DMS153 treated with DMSO at 0.1 percent for 48 hours (cell line): ENCODE data around the gene APOA5.
A peak's percentile ranks its signal among the peaks of the same experiment; 100 is the strongest.
"Not testable (repeated sequence)": the region's sequence is repeated elsewhere in the genome, so short reads cannot be mapped to it uniquely, and the experiment has no call there.

Experiments
- DNase-seq: peaks from one replicate; lab custom pipeline; 2025; ENCODE audit not compliant: unreplicated experiment; lab: John Stamatoyannopoulos, UW

APOA5 gene, protein sequence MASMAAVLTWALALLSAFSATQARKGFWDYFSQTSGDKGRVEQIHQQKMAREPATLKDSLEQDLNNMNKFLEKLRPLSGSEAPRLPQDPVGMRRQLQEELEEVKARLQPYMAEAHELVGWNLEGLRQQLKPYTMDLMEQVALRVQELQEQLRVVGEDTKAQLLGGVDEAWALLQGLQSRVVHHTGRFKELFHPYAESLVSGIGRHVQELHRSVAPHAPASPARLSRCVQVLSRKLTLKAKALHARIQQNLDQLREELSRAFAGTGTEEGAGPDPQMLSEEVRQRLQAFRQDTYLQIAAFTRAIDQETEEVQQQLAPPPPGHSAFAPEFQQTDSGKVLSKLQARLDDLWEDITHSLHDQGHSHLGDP

GRCh38 chr11:116791813-116792143, at the start of gene APOA5:
Gene APOA5, minus strand, starts transcription at chr11:116791879. Its CDS starts 19 bp downstream, at chr11:116791860.
- DNase-seq: no peak

GRCh38 chr11:116840746-116841296, 49.1 kb upstream of the APOA5 start:
- no peak for DNase-seq

DNA sequence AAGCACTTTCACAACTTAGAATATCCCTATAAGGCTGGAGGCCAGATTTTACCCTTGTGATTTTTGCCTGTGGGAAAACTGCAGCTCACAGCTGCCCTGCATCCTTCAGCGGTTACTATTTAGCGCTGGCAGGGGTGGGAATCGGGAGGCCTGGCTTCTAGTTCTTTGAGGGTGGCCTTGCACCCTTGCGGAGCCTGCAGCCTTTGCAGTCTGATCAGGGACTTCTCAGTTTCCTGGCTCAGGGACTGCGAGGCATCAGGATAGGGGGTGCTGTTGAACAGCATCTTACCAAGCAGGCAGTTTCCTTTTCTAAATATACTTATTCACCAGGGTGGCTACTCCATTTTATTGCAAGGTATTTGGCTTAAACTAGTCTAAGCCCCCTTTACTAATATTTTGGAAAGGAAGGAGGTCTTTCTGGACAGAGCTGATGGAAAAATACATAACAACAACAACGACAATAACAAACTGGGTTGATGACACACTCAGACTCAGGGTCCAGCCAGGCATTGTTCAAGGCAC, 48.6 kb upstream of the APOA5 start:
- DNase-seq: no peak

DNA sequence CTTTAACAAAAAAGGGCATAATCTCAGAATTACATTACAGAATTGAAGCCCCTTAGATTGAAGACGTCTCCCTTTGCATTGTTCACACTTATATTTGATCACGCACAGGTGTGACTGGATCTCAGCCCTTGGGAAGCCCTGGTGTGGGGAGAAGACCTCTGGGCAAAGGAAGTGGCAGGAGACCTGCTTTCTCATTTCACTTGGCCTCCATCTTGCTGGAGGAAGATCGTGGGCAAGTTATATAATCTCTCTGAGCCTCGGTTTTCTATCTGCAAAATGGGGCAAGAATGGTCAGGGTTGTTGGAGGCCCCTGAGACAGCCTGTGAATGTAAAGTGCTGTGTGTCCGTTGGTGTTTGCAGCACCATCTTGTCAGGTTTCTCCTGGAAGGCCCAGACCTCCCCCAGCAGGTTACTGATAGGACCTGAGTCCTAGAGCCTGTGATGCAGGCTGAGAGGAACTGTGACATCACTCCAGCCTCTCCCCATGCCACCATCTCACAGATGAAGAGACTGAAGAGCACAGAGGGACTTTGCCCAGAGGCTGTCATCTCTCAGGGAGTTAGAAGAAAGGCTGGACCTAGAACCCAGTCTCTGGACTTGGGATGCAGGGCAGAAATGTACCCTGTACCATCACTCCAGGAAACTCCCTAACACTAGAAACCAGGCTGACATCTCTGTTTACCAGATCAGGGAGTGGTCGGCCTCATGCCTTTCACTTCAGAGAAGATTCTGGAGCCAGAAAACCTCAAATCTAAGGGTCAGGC, 46.8 kb upstream of the APOA5 start:
- no peak for DNase-seq

DNA sequence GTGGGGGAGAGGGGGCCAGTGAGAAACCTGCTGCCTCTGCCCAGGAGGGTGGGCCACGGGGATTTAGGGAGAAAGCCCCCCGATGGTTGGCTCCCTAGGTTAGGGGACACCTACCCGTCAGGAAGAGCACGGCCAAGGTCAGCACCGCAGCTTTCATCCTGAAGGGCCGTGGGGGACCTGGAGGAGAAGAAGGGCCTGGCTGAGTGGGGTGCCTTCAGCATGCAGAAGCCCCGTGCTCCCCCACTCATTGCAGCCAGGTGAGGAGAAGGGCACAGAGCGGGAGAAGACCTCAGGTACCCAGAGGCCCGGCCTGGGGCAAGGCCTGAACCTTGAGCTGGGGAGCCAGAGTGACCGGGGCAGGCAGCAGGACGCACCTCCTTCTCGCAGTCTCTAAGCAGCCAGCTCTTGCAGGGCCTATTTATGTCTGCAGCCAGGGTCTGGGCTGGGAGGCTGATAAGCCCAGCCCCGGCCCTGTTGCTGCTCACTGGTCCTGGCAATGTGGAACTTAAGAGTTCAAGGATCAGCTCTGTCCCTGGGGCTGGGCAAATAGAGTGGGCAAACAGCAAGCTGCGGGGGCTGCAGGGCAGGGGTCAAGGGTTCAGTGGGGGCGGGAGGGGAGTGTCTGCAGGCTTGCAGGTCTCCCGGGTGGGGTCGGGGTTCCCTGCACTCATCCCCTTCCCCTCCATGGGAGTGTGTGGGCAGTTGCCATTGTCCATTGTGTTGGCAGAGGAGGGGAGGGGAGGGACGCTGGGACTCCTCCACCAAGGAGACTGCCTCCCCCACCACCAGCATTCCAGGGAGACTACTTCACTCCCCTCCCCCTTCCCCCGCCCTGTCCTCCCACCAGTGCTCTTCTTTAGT, 45.8 kb upstream of the APOA5 start, which contains the start of gene APOA1:
APOA1 (minus strand) TSS at position 392 of the 861 bp plus-strand sequence; CDS start at position 157, 235 bp downstream.
- DNase-seq: no peak

DNA sequence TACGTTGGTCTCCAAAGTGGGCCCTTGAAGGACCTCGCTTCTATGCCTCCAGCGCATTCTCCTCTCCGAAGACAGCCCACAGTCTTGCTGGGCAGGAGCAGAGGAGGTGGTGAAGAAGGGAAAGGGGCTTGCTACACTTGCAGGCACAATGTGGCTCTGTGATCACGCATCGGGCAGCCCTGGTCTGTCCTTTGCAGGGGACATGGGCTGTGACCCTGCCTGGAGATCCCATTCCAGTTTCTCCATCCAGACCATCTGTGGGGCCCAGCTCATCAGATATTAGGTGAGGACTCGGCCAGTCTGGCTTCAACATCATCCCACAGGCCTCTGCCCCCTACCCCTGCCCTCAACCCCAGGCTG, 44.9 kb upstream of the APOA5 start:
- no peak for DNase-seq

DNA sequence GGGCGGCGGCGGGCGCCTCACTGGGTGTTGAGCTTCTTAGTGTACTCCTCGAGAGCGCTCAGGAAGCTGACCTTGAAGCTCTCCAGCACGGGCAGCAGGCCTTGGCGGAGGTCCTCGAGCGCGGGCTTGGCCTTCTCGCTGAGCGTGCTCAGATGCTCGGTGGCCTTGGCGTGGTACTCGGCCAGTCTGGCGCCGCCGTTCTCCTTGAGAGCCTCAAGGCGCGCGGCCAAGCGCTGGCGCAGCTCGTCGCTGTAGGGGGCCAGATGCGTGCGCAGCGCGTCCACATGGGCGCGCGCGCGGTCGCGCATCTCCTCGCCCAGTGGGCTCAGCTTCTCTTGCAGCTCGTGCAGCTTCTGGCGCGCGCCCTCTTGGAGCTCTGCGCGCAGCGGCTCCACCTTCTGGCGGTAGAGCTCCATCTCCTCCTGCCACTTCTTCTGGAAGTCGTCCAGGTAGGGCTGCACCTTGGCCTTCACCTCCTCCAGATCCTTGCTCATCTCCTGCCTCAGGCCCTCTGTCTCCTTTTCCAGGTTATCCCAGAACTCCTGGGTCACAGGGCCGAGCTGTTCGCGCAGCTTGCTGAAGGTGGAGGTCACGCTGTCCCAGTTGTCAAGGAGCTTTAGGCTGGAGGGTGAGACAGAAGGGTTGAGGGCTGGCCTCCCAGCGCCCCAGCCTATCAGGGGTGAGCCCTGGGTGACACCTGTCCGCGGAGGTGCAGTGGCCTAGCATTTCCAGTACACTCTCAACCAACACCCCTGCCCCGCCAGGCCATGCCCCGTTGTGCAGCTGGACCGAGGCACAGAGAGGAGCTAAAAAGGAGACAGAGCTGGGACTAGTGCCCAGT, 44.3 kb upstream of the APOA5 start:
- peak; percentile 68 for DNase-seq

DNA sequence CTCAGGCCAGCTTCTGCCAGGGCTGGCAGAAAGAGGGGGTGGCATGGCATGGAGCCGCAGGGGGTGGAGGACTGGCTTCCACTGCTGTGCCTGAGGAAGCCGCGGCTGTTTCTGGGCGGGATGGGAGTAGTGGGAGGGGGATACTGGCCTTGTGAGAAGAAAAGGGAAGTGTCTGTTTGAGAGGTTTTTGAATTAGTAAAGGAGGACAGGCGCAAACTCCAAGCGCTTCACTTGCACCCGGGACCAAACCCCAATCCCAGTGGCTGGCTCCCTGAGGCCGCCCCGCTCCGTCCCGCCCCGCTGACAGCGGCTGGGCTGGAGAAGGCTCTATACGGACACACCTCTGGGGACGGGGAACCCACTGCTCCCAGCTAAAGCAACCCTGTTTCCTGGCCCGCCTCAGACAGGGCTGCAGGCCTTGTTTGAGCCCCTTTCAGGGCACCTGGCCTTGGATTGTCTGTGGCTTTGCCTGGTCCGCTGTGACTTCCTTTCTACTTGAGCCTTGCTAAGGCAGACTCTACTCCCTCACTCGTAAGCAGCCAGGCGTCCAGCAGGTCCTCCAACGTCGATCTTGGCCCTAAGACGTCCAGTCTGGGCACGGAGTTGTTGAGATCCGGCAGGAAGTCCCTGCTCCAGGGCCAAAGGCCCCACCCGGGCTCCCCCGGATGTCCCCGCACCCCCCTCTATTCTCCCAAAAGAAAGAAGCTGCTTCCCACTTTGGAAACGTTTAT, 43.5 kb upstream of the APOA5 start:
- DNase-seq: no peak

GRCh38 chr11:116834535-116835041, 42.9 kb upstream of the APOA5 start:
- DNase-seq: not testable (repeated sequence)

- no peak for DNase-seq
These were observed 42.3 kb upstream of the APOA5 start for GRCh38 chr11:116833816-116834534.

GRCh38 chr11:116833491-116833815, 41.8 kb upstream of the APOA5 start:
- DNase-seq: no peak

DNA sequence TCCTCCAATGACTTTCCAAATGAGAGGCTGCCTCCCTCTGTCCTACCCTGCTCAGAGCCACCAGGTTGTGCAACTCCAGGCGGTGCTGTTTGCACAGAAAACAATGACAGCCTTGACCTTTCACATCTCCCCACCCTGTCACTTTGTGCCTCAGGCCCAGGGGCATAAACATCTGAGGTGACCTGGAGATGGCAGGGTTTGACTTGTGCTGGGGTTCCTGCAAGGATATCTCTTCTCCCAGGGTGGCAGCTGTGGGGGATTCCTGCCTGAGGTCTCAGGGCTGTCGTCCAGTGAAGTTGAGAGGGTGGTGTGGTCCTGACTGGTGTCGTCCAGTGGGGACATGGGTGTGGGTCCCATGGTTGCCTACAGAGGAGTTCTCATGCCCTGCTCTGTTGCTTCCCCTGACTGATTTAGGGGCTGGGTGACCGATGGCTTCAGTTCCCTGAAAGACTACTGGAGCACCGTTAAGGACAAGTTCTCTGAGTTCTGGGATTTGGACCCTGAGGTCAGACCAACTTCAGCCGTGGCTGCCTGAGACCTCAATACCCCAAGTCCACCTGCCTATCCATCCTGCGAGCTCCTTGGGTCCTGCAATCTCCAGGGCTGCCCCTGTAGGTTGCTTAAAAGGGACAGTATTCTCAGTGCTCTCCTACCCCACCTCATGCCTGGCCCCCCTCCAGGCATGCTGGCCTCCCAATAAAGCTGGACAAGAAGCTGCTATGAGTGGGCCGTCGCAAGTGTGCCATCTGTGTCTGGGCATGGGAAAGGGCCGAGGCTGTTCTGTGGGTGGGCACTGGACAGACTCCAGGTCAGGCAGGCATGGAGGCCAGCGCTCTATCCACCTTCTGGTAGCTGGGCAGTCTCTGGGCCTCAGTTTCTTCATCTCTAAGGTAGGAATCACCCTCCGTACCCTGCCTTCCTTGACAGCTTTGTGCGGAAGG, 40.9 kb upstream of the APOA5 start:
- DNase-seq: no peak

DNA sequence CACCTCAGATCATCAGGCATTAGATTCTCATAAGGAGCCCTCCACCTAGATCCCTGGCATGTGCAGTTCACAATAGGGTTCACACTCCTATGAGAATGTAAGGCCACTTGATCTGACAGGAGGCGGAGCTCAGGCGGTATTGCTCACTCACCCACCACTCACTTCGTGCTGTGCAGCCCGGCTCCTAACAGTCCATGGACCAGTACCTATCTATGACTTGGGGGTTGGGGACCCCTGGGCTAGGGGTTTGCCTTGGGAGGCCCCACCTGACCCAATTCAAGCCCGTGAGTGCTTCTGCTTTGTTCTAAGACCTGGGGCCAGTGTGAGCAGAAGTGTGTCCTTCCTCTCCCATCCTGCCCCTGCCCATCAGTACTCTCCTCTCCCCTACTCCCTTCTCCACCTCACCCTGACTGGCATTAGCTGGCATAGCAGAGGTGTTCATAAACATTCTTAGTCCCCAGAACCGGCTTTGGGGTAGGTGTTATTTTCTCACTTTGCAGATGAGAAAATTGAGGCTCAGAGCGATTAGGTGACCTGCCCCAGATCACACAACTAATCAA, 40.2 kb upstream of the APOA5 start:
- DNase-seq: no peak

DNA sequence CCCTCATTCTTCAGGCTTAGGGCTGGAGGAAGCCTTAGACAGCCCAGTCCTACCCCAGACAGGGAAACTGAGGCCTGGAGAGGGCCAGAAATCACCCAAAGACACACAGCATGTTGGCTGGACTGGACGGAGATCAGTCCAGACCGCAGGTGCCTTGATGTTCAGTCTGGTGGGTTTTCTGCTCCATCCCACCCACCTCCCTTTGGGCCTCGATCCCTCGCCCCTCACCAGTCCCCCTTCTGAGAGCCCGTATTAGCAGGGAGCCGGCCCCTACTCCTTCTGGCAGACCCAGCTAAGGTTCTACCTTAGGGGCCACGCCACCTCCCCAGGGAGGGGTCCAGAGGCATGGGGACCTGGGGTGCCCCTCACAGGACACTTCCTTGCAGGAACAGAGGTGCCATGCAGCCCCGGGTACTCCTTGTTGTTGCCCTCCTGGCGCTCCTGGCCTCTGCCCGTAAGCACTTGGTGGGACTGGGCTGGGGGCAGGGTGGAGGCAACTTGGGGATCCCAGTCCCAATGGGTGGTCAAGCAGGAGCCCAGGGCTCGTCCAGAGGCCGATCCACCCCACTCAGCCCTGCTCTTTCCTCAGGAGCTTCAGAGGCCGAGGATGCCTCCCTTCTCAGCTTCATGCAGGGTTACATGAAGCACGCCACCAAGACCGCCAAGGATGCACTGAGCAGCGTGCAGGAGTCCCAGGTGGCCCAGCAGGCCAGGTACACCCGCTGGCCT, 38.7 kb upstream of the APOA5 start:
- DNase-seq: no peak

- DNase-seq: no peak
These were observed 38.0 kb upstream of the APOA5 start, which contains the start of gene APOC3 for GRCh38 chr11:116829525-116830183. Gene APOC3, plus strand, starts transcription at chr11:116829907. Its CDS starts 676 bp downstream, at chr11:116830583.
